ENCODE data around the gene SEMA4D. TPM values are rescaled to one million over a fixed set of nuclear protein-coding genes. Genes with fewer than 3 reads are reported as not detected.
A peak's percentile ranks its signal among the peaks of the same experiment; 100 is the strongest.

SEMA4D gene
- total RNA-seq, 4 donors from 2014 or later: 7.9 to 14.1 (median 10.6) TPM

DNA sequence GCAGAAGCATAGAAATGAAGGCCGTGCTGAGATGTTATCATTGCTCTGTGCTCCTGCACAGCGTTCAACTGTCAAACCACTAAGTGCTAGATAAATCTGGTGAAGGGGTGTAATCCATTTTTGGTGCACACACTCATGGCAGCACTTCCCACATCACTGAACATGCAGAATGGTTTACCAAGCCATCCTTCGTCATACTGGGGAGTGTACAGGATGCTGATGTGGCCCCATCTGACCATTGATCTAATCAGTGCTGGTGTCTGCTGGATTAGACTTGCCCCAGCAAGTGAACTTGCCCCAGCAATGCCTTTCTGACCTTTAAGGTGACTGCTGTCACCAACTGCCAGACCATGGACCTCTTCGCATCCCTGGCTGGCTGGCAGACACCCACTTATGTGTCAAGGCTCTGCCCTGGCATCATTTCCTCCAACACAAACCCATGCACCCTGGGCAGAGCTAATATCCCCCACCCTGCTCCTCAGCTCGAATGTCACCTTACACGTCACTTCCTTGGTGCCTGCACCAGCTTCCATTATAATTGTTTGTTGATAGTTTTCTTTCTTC is 4.2 kb upstream of the SEMA4D start:
- 66% methylated on average over 6 of the region's 6 CpGs for WGBS
- TF ChIP-seq EP300 (IDR thresholded peaks at IDR 0.05) (no peak), POLR2AphosphoS5 (IDR thresholded peaks at IDR 0.05) (no peak), POLR2A (IDR thresholded peaks at IDR 0.05; ENCODE audit: low read depth) (no peak)
- TF ChIP-seq, protein P1, sequence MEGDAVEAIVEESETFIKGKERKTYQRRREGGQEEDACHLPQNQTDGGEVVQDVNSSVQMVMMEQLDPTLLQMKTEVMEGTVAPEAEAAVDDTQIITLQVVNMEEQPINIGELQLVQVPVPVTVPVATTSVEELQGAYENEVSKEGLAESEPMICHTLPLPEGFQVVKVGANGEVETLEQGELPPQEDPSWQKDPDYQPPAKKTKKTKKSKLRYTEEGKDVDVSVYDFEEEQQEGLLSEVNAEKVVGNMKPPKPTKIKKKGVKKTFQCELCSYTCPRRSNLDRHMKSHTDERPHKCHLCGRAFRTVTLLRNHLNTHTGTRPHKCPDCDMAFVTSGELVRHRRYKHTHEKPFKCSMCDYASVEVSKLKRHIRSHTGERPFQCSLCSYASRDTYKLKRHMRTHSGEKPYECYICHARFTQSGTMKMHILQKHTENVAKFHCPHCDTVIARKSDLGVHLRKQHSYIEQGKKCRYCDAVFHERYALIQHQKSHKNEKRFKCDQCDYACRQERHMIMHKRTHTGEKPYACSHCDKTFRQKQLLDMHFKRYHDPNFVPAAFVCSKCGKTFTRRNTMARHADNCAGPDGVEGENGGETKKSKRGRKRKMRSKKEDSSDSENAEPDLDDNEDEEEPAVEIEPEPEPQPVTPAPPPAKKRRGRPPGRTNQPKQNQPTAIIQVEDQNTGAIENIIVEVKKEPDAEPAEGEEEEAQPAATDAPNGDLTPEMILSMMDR (IDR thresholded peaks at IDR 0.05): no peak

DNA sequence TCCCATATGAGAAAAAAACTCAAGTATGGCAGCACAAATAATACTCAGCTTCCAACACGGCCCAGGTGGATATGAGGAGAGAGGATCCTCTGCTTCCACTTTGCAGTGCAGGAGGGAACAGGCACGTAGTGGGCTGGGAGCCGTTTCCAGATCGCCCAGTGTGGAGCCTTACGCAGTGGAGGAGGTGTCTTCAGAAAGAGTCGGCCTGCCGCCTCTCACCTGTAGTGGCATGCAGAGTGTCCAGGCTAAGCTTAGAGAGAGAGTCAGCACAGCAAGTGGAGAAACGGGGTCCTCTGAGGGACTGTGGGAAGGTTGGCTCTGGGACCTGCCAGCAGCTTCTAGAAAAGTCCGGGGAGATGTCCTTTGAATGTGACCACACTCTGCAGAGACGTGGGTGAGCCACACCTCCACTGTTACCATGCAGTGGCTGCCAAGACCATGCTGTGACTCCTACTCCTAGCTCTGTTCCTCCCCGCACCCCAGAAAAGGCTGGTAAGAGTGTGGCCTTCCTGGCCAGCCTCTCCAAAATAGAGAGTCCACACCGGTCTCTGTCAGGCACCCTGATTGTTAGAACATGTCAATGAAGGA is 3.5 kb upstream of the SEMA4D start:
- no peak for DNase-seq (ENCODE audit: extremely low spot score)

More for the DNA sequence above, 4.2 kb upstream of the SEMA4D start:
- no peaks in the 10 kb centered on the region for H3K36me3 ChIP-seq
- H3K4me3 ChIP-seq: no peak overlapping the region
- DNase-seq (ENCODE audit: extremely low spot score): no peak
- H3K27me3 ChIP-seq: no peaks in the 10 kb centered on the region
- H3K4me1 ChIP-seq: peaks cover 4 to 13% (median 8%) of the 10 kb centered on the region in 4 donors
- intact Hi-C loops (cut with DNase I): no loop called here
- no peaks in the 10 kb centered on the region for H3K9me3 ChIP-seq
- no peak overlapping the region for H3K27ac ChIP-seq (replicated peaks in 1 of 4)

DNA sequence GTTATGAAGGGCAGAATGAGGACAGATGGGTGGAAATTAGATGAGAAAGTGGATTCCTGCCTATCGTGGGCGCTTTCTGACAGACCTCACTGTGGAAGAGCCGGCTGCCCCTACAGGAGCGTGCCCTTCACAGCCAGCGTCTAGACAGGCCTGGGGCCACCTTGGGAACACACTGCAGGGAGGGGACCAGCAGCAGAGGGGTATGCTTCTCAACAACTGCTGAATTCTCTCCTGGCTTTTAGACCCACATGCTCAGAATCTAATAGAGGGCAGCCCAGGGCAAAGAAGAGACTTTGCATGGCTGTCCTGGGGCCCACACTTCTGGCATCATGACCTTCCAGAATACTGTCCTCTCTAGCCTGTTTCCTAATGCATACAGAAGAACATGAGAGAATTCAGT is 2.1 kb upstream of the SEMA4D start:
- no peak for DNase-seq (ENCODE audit: extremely low spot score)
- intact Hi-C loops (cut with DNase I): no loop called here
- H3K36me3 ChIP-seq: no peaks in the 10 kb centered on the region
- H3K4me3 ChIP-seq: no peak overlapping the region
- H3K4me1 ChIP-seq: peaks cover 5 to 25% (median 22%) of the 10 kb centered on the region in 4 donors
- no peaks in the 10 kb centered on the region for H3K9me3 ChIP-seq
- TF ChIP-seq POLR2AphosphoS5 (IDR thresholded peaks at IDR 0.05) (no peak), POLR2A (IDR thresholded peaks at IDR 0.05; ENCODE audit: low read depth) (no peak), EP300 (IDR thresholded peaks at IDR 0.05) (no peak)
- TF ChIP-seq, protein P1 (IDR thresholded peaks at IDR 0.05): no peak
- 93% methylated on average over 5 of the region's 5 CpGs for WGBS
- H3K27ac ChIP-seq (replicated peaks in 1 of 4): no peak overlapping the region
- no peaks in the 10 kb centered on the region for H3K27me3 ChIP-seq

More for the DNA sequence above, 3.5 kb upstream of the SEMA4D start:
- TF ChIP-seq POLR2A (IDR thresholded peaks at IDR 0.05; ENCODE audit: low read depth) (no peak), POLR2AphosphoS5 (IDR thresholded peaks at IDR 0.05) (no peak), EP300 (IDR thresholded peaks at IDR 0.05) (no peak)
- TF ChIP-seq, protein P1 (IDR thresholded peaks at IDR 0.05): no peak
- no peaks in the 10 kb centered on the region for H3K36me3 ChIP-seq
- no peaks in the 10 kb centered on the region for H3K27me3 ChIP-seq
- H3K27ac ChIP-seq (replicated peaks in 1 of 4): no peak overlapping the region
- H3K9me3 ChIP-seq: no peaks in the 10 kb centered on the region
- H3K4me1 ChIP-seq: peaks cover 8 to 20% (median 15%) of the 10 kb centered on the region in 4 donors
- 85% methylated on average over 11 of the region's 12 CpGs for WGBS
- intact Hi-C loops (cut with DNase I): no loop called here
- no peak overlapping the region for H3K4me3 ChIP-seq

DNA sequence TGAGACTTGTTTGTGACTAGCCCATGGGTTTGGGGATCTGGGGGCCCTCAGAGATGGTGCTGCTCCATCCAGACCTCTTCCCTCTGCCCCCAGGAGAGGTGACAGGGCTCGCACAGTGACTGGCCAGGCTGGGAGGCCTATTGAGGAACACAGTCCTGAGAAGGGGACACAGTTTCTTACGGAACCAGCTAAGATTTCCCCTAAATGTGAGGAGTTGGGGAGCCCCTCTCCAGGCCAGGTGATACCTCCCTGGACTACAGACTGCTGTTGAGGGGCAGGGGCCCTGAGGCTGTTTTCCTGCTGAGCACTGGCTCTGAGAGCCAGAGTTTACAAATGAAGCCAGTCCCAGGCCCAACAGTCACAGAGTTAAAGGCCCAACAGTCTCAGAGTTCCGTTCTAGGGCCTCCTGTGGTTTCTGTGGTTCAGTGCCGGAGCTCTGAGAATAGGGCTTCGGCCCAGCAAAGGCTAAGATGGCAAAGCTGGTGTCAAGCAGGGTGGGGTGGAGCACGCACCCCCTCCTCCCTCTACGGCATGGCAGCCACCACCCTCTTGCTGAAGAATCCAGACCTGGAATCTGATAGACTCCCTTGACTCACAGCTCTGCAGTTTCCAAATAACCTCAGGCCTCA is 1.1 kb upstream of the SEMA4D start:
- no peak for DNase-seq (ENCODE audit: extremely low spot score)
- no peaks in the 10 kb centered on the region for H3K36me3 ChIP-seq
- H3K27ac ChIP-seq (replicated peaks in 1 of 4): peak overlapping the region in 2 of 4 donors; percentile 13 to 20
- intact Hi-C loops (cut with DNase I): loop anchor here (10.0 kb wide), 1 partner anchor 54 kb away; no protein-coding TSS in a partner anchor
- H3K4me1 ChIP-seq: peaks cover 5 to 25% (median 22%) of the 10 kb centered on the region in 4 donors
- no peaks in the 10 kb centered on the region for H3K9me3 ChIP-seq
- no peaks in the 10 kb centered on the region for H3K27me3 ChIP-seq
- no peak overlapping the region for H3K4me3 ChIP-seq
- TF ChIP-seq EP300 (IDR thresholded peaks at IDR 0.05) (no peak), POLR2A (IDR thresholded peaks at IDR 0.05; ENCODE audit: low read depth) (no peak), POLR2AphosphoS5 (IDR thresholded peaks at IDR 0.05) (no peak)
- TF ChIP-seq, protein P1 (IDR thresholded peaks at IDR 0.05): no peak
- 87% methylated on average over 7 of the region's 7 CpGs for WGBS
